Heart left ventricle (tissue), 13 donors: Measurements from ENCODE around the gene OLFM1.

Source experiments
- POLR2A ChIP-seq, 2 donors: fragments of 450-650 bp; IDR thresholded peaks; one replicate each; pipeline ENCODE4 v1.6.1; 2017; ENCODE audit warnings: antibody characterized with exemption in 2 of 2, mild to moderate bottlenecking in 2 of 2, moderate library complexity in 2 of 2
- TF ChIP-seq, protein P1 (sequence below), 12 donors: fragments of 200-600 bp; sonication (generic) in 4 of 12; IDR thresholded peaks; one replicate each; pipeline versions ENCODE4 v1.5.0 to v1.8.0; 2018 to 2022; ENCODE audit warnings: antibody characterized with exemption in 12 of 12, mild to moderate bottlenecking in 5 of 12
- donor health status: ischemic (EF 13 %, LVEDD 7.1; RV severe dilation, severe dysfunction).
- donor health status: DM: no; HTN: yes; CAD: no.
- donor health status: DM: no; HTN: no; CAD: no.
- donor health status: ischemic (EF 25% LVEDD 6.9; RV normal size, moderate dysfunction).
- donor health status: ischemic (EF 25% LVEDD 5.7; RV mildly dilated, moderate dysfunction).
- donor health status: ischemic (EF 35%, LVEDD 5.7; RV mildly dilated, moderate dysfunction).
- donor health status: nonischemic (EF 11% LVEDD 7.7; RV severe dilation, severe dysfunction).
- donor health status: DM: yes; HTN: yes; CAD: no.
- donor health status: PGD.
- donor health status: ischemic (EF 29% LVEDD 5.4; RV normal size, mild dysfunction).
- donor health status: nonischemic (EF 23%, LVEDD 6.1; RV moderate dilation, normal function).

DNA sequence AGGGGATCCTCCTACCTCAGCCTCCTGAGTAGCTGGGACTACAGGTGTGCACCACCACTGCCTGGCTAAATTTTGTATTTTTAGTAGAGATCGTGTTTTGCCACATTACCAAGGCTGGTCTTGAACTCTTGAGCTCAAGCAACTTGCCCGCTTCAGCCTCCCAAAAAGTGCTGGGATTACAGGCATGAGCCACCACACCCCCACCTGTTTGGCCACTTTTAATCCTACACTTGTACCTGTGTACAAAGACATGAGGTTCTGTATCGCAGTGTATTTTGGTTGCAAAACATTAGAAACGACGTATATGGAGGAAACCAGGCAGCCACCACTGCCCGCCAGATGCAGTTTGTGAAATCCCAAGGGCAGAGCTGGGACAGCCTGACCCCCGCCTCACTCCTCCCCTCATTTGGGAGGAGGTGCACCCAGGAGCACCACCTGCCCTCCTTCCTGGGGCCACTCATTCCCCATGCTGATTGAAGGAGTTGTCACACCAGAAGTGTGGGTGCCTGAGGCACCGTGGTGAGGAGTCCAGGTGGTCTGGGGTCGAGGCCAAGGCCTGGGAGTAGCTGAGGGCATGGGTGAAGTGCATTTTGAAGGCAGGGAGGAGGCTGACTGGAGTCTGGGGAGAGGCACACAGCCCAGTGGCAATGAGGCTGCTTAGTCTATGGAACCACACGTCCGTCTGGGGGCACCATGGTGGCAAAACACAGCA is 39.3 kb upstream of the OLFM1 start:
- TF ChIP-seq, protein P1, sequence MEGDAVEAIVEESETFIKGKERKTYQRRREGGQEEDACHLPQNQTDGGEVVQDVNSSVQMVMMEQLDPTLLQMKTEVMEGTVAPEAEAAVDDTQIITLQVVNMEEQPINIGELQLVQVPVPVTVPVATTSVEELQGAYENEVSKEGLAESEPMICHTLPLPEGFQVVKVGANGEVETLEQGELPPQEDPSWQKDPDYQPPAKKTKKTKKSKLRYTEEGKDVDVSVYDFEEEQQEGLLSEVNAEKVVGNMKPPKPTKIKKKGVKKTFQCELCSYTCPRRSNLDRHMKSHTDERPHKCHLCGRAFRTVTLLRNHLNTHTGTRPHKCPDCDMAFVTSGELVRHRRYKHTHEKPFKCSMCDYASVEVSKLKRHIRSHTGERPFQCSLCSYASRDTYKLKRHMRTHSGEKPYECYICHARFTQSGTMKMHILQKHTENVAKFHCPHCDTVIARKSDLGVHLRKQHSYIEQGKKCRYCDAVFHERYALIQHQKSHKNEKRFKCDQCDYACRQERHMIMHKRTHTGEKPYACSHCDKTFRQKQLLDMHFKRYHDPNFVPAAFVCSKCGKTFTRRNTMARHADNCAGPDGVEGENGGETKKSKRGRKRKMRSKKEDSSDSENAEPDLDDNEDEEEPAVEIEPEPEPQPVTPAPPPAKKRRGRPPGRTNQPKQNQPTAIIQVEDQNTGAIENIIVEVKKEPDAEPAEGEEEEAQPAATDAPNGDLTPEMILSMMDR (IDR thresholded peaks at IDR 0.05) = no peak
- TF ChIP-seq POLR2A (IDR thresholded peaks at IDR 0.05) = no peak
